ENCODE results near the gene ATAD3A.

Gene ATAD3A

DNA sequence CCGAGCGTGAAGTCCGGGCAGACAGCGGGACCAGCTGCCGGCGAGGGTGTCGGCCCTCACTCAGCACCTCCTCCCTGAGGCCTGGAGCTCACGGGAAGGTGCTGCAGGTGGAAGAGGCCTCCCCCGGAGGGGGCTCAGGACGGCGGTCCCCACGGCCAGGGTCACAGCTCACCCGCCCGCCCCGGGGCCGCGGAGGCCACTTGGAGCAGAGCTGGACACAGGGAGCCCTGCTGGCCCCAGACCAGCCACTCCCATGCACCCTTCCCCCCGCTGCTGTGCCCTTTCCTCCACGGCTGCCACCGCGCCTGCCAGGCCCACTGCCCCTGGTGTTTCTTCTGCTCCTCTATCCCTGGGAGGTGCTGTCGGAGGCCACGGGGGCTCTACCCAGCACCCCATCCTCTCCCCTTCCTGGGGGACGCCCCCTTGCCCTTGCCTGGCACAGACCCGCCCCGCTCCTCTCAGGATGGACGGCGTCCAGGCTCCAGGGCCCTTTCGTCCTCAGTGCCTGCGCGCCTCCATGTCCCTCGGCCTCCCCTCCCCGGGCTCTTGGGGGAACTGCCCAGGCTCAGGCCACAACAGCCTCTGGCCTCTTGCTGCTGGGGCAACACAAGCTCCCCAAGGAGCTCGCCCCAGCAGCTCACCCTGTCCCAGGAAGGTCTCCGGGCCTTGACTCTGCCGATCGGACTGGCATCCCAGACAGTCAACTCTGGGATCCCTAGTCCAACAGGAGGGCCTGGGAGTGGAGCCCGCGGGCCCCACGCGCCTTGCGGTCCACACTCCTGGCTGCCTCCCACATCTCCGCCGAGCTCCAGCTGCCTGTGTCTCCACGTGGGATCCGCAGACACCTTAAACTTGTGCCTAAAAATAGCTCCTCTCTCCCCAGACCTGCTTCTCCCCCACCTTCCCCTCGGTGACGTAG is 24.3 kb downstream of the ATAD3A start:
- no peaks in the 10 kb centered on the region for H3K9me3 ChIP-seq (ENCODE audit: insufficient read depth, low read depth, low read length)
- 91% methylated on average over 48 of the region's 48 CpGs for WGBS
- no peaks in the 10 kb centered on the region for H3K27me3 ChIP-seq (ENCODE audit: insufficient read depth, low read length)
- H3K4me1 ChIP-seq (ENCODE audit: insufficient read depth, low read length): no peaks in the 10 kb centered on the region
- no peak overlapping the region for H3K4me3 ChIP-seq (ENCODE audit: low read length)
- no peak overlapping the region; the same call in 1 of the 2 replicates for H3K27ac ChIP-seq (ENCODE audit: low read depth, low read length)
- peaks cover 6% of the 10 kb centered on the region; the same call in 1 of the 2 replicates for H3K36me3 ChIP-seq (ENCODE audit: insufficient read depth, low read length)
- no peak overlapping the region; the same call in 1 of the 2 replicates for H3K9ac ChIP-seq (ENCODE audit: low read depth, low read length)

DNA sequence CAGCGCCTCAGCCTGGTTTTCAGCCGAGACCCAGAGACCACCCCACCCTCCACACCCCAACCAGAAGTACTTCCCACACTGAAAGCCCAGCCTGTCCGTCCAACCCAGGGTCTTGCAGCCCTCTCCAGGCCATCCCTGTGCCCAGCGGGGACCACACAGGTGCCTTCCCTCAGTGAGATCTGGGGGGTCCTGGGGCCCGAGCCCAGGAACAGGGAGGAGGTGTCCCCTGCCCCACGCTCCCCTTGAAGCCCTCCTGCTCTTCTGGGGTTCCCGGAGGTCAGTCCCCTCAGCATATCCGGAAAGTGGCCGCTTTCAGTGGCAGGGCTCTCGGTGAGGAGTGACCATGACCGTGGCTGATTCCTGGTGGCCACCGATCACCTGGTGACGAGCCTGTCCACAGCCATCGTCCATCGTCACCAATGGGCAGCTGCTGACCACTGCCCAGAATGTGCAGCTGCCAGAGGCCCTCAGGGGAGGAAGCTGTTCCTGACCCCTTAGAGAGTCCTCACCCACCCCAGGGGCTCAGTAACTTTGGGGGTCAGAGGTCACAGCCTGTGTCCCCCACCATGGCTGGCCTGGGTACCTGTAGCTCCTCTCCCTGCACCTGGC is 25.1 kb downstream of the ATAD3A start:
- no peaks in the 10 kb centered on the region for H3K4me1 ChIP-seq (ENCODE audit: insufficient read depth, low read length)
- H3K27ac ChIP-seq (ENCODE audit: low read depth, low read length): no peak overlapping the region
- WGBS: 94% methylated on average over 15 of the region's 15 CpGs
- no peaks in the 10 kb centered on the region for H3K27me3 ChIP-seq (ENCODE audit: insufficient read depth, low read length)
- no peak overlapping the region; the same call in 1 of the 2 replicates for H3K9ac ChIP-seq (ENCODE audit: low read depth, low read length)
- H3K4me3 ChIP-seq (ENCODE audit: low read length): no peak overlapping the region
- H3K9me3 ChIP-seq (ENCODE audit: insufficient read depth, low read depth, low read length): no peaks in the 10 kb centered on the region
- H3K36me3 ChIP-seq (ENCODE audit: insufficient read depth, low read length): peaks cover 14% of the 10 kb centered on the region

GRCh38 chr1:1537626-1538250 is 25.8 kb downstream of the ATAD3A start:
- no peaks in the 10 kb centered on the region for H3K4me1 ChIP-seq (ENCODE audit: insufficient read depth, low read length)
- no peak overlapping the region for H3K4me3 ChIP-seq (ENCODE audit: low read length)
- no peak overlapping the region for H3K9ac ChIP-seq (ENCODE audit: low read depth, low read length)
- 96% methylated on average over 32 of the region's 32 CpGs for WGBS
- peaks cover 19% of the 10 kb centered on the region for H3K36me3 ChIP-seq (ENCODE audit: insufficient read depth, low read length)
- no peak overlapping the region for H3K27ac ChIP-seq (ENCODE audit: low read depth, low read length)
- no peaks in the 10 kb centered on the region for H3K9me3 ChIP-seq (ENCODE audit: insufficient read depth, low read depth, low read length)
- H3K27me3 ChIP-seq (ENCODE audit: insufficient read depth, low read length): no peaks in the 10 kb centered on the region

- Histone ChIP-seq H3K9ac (ENCODE audit: low read depth, low read length) (no peak overlapping the region), H3K27ac (ENCODE audit: low read depth, low read length) (no peak overlapping the region), H3K4me1 (ENCODE audit: insufficient read depth, low read length) (no peaks in the 10 kb centered on the region), H3K4me3 (ENCODE audit: low read length) (no peak overlapping the region), H3K27me3 (ENCODE audit: insufficient read depth, low read length) (no peaks in the 10 kb centered on the region), H3K36me3 (ENCODE audit: insufficient read depth, low read length) (peaks cover 24% of the 10 kb centered on the region), H3K9me3 (ENCODE audit: insufficient read depth, low read depth, low read length) (no peaks in the 10 kb centered on the region)
- 93% methylated on average over 23 of the region's 23 CpGs for WGBS
Observed at GRCh38 chr1:1538334-1538733, 26.4 kb downstream of the ATAD3A start.

- H3K27me3 ChIP-seq (ENCODE audit: insufficient read depth, low read length): no peaks in the 10 kb centered on the region
- WGBS: 89% methylated on average over 18 of the region's 18 CpGs
- H3K9me3 ChIP-seq (ENCODE audit: insufficient read depth, low read depth, low read length): no peaks in the 10 kb centered on the region
- peak overlapping the region; percentile 71 for H3K4me3 ChIP-seq (ENCODE audit: low read length)
- H3K36me3 ChIP-seq (ENCODE audit: insufficient read depth, low read length): peaks cover 28% of the 10 kb centered on the region
- H3K9ac ChIP-seq (ENCODE audit: low read depth, low read length): 0 out of 2 replicates have a peak overlapping the region, but pooled peaks have one; percentile 73
- H3K27ac ChIP-seq (ENCODE audit: low read depth, low read length): no peak overlapping the region
- no peaks in the 10 kb centered on the region for H3K4me1 ChIP-seq (ENCODE audit: insufficient read depth, low read length)
Observed at GRCh38 chr1:1538989-1539309, 27.0 kb downstream of the ATAD3A start.

DNA sequence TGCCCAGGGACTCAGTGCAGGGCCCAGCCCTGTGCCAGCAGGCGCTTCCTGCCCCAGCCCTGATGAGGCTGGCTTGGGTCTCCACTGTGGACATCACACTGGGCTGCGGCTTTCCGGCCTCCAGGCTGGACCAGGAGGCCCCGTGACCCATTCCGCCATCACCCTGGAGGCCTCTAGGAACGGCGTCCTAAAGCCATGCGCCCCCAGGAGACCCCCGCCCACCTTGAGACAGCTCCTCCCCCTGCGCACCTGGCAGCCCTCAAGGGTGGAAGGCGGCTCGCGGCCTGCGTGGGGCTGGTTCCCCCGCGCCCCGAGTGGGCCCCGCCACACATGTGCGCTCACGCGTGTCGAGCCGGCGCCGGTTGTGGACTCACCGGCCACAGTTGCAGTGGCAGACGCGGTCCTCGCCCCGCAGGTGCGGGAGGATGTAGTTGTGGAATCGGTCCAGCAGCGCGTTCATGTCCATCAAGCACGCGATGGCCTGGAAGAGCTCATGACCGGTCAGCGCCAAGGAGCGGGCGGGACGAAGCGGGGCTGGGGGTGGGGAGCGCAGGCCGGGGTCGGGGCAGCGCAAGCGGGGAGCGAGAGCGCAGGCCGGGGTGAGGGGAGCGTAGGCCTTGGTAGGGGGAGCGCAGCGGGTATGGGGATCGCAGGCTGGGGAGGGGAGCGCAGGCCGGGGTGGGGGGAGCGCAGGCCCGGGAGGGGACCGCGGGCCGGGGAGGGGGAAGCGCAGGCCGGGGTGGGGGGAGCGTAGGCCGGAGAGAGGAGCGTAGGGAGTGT is 27.5 kb downstream of the ATAD3A start:
- H3K4me3 ChIP-seq (ENCODE audit: low read length): peak overlapping the region; percentile 71
- peak overlapping the region; percentile 73 for H3K9ac ChIP-seq (ENCODE audit: low read depth, low read length)
- 9% methylated on average over 66 of the region's 66 CpGs for WGBS
- no peaks in the 10 kb centered on the region for H3K4me1 ChIP-seq (ENCODE audit: insufficient read depth, low read length)
- H3K27me3 ChIP-seq (ENCODE audit: insufficient read depth, low read length): no peaks in the 10 kb centered on the region
- no peak overlapping the region for H3K27ac ChIP-seq (ENCODE audit: low read depth, low read length)
- peaks cover 30% of the 10 kb centered on the region for H3K36me3 ChIP-seq (ENCODE audit: insufficient read depth, low read length)
- H3K9me3 ChIP-seq (ENCODE audit: insufficient read depth, low read depth, low read length): no peaks in the 10 kb centered on the region

DNA sequence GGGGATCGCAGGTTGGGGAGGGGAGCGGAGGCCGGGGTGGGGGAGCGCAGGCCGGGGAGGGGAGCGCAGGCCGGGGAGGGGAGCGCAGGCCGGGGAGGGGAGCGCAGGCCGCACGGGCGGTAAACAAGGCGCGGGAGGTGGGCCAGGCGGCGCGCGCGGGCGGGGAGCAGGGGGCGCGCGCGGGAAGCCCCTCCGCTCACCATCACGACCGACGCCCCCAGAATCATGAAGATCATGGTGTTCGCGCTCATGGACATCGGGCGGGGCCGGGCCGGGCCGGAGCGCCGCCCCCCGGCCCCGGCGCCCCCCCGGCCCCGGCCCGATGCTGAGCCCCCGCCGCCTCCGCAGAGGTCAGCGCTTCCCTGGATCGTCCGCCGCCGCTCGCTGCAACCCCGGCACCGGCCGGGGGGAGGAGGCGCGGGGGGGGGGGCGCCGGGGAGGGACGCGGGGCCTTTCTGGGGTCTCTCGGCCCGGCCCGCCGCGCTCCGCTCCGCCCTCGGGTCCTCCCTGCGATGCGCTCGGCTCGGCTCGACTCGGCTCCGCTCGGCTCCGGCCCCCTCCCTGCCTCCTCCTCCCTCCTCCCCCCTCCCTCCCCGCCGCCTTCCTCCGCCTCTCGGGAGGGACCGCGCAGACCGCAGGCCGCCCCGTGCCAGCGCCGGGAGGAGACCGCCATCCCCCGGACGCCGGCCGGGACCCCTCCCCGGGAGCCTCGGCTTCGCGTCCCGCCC is 28.3 kb downstream of the ATAD3A start, which contains the start of gene TMEM240:
TSS of gene TMEM240 (minus strand) at position 535 of the 728 bp plus-strand sequence. CDS start at position 257, 278 bp downstream.
- Histone ChIP-seq H3K36me3 (ENCODE audit: insufficient read depth, low read length) (peaks cover 35% of the 10 kb centered on the region), H3K27me3 (ENCODE audit: insufficient read depth, low read length) (no peaks in the 10 kb centered on the region), H3K9ac (ENCODE audit: low read depth, low read length) (peak within 1 kb of the TSS; percentile 73), H3K4me3 (ENCODE audit: low read length) (peak within 1 kb of the TSS; percentile 71), H3K9me3 (ENCODE audit: insufficient read depth, low read depth, low read length) (no peaks in the 10 kb centered on the region), H3K27ac (ENCODE audit: low read depth, low read length) (peak within 1 kb of the TSS; percentile 53; the same call in 1 of the 2 replicates), H3K4me1 (ENCODE audit: insufficient read depth, low read length) (no peaks in the 10 kb centered on the region)
- under 1% methylated on average over 97 of the region's 100 CpGs for WGBS

DNA sequence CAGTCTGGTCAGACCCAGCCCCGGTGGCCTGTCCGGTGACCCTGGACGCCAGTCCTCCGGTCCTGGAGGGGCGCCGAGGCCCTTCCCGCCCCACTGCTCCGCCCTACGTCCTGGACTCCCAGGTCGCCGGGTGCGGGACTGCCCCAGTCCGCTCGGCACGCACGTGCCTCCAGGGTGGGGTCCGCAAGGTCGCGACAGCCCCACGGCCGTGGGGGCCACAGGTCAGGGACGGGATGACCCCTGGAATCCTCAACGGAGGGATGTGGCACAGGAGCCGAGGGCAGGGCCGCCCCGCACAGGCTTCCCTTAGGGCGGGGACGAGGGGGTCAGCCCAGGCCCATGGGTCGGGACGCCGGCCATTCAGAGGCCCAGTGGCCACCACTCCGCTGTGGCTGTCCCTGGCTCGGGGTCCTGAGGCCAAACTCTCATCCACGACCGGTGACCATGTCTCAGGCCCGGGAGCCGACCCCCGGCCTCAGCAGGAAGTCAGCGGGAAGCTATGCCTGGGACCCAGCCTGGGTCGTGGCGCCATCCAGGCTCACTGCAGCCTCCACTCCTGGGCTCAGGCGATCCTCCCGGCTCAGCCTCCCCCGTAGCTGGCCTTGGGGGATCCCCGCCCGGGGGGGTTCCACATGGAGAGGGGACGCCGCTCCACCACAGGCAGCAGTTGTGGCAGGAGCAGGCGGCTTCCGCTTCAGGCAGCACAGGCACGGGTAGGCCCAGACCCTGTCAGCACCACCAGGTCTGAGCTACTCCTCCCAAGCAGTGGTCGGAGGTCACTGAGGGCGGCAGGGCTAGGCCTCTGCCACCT is 29.1 kb downstream of the ATAD3A start:
- H3K36me3 ChIP-seq (ENCODE audit: insufficient read depth, low read length): peaks cover 35% of the 10 kb centered on the region
- H3K27me3 ChIP-seq (ENCODE audit: insufficient read depth, low read length): no peaks in the 10 kb centered on the region
- WGBS: 53% methylated on average over 53 of the region's 53 CpGs
- H3K9me3 ChIP-seq (ENCODE audit: insufficient read depth, low read depth, low read length): no peaks in the 10 kb centered on the region
- peak overlapping the region; percentile 53; the same call in 1 of the 2 replicates for H3K27ac ChIP-seq (ENCODE audit: low read depth, low read length)
- H3K4me1 ChIP-seq (ENCODE audit: insufficient read depth, low read length): no peaks in the 10 kb centered on the region
- peak overlapping the region; percentile 57 for H3K9ac ChIP-seq (ENCODE audit: low read depth, low read length)
- H3K4me3 ChIP-seq (ENCODE audit: low read length): peak overlapping the region; percentile 49

DNA sequence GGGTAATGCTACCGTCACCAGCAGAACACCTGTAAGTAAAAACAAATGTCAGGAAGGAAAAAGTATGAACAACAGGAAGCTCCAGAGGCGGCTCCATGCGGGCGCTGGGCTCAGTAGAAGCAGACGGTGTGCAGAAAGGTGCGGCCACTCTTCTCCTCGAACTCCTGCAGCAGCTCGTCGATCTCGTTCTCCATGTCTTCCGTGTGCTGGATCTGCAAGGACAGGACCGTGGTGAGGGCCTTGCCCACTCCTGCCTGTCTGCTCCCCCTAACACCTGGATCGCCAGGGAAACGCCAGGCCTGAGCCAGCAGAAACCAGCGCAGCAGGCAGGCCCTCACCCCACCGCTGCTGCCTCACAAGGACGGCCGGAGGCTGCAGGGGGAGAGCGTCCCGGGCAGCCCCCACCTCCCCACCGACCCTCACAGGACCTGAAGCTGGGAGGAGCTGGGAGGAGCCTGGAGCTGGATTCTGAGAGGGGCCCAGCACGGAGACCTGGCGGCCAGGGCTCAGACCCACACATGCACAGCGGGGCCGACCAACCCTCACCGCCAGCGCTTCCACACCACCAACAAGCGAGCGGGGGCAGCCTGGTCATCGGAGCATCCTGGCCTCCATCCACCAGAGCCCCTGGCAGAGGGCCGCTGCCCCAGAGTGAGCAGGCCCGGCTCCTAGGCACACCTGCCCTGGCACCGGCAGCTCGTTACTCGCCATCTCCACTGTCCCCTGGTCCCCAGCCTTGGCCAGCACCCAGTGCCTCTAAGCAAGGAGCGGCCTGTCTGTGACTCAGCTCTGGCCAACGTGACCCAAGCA is 30.2 kb downstream of the ATAD3A start:
- no peak overlapping the region for H3K9ac ChIP-seq (ENCODE audit: low read depth, low read length)
- H3K27me3 ChIP-seq (ENCODE audit: insufficient read depth, low read length): no peaks in the 10 kb centered on the region
- no peak overlapping the region for H3K27ac ChIP-seq (ENCODE audit: low read depth, low read length)
- no peaks in the 10 kb centered on the region for H3K4me1 ChIP-seq (ENCODE audit: insufficient read depth, low read length)
- no peaks in the 10 kb centered on the region for H3K9me3 ChIP-seq (ENCODE audit: insufficient read depth, low read depth, low read length)
- H3K4me3 ChIP-seq (ENCODE audit: low read length): no peak overlapping the region
- 94% methylated on average over 37 of the region's 37 CpGs for WGBS
- peaks cover 37% of the 10 kb centered on the region for H3K36me3 ChIP-seq (ENCODE audit: insufficient read depth, low read length)

All from HUES64 (cell line).